GM18507 (cell line): ENCODE results near the gene NEAT1.

Experiments used
- DNase-seq: peaks from one replicate; pipeline ENCODE4 v3.0.0; 2011; ENCODE audit warnings: low read depth; ENCODE audit not compliant: insufficient read length; ENCODE audit errors: extremely low spot score
- FAIRE-seq: peaks from 2 replicates; lab custom pipeline; 2011; peaks lifted over from hg19 to GRCh38; lab: Jason Lieb, UNC

Gene NEAT1

DNA sequence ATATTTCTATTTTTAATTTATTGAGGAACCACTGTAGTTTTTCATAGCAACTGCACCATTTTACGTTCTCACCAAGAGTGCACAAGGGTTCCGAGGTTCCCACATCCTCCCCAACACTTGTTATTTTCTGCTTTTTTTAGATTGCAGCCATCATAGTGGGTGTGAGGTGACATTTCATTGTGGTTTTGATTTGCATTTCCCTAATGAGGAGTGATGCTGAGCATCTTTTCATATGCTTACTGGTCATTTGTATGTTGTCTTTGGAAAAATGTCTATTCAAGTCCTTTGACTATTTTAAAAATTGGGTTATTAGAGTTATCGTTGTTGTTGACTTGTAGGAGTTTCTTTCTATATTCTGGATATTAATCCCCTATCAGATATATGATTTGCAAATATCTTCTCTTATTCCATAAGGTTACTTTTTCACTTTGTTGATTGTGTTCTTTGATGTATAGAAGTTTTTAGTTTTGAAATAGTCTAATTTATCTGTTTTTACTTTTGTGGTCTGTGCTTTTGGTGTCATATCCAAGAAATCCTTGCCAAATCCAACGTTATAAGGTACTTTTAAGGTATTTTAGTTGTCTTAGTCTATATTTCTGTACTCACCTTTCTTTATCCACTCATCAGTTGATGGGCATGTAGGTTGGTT is 9.0 kb downstream of the NEAT1 start:
- FAIRE-seq (peak; percentile 88), DNase-seq (no peak)

- DNase-seq (no peak), FAIRE-seq (no peak)
These were observed 9.6 kb downstream of the NEAT1 start for GRCh38 chr11:65432100-65432650.

GRCh38 chr11:65432686-65433582 is 10.3 kb downstream of the NEAT1 start:
- peak; percentile 56 for FAIRE-seq
- DNase-seq, result no peak

- no peak for FAIRE-seq
- DNase-seq, result no peak
These were observed 11.1 kb downstream of the NEAT1 start for GRCh38 chr11:65433657-65434056.

- no peak for FAIRE-seq
- no peak for DNase-seq
These were observed 11.6 kb downstream of the NEAT1 start for GRCh38 chr11:65434057-65434666.

DNA sequence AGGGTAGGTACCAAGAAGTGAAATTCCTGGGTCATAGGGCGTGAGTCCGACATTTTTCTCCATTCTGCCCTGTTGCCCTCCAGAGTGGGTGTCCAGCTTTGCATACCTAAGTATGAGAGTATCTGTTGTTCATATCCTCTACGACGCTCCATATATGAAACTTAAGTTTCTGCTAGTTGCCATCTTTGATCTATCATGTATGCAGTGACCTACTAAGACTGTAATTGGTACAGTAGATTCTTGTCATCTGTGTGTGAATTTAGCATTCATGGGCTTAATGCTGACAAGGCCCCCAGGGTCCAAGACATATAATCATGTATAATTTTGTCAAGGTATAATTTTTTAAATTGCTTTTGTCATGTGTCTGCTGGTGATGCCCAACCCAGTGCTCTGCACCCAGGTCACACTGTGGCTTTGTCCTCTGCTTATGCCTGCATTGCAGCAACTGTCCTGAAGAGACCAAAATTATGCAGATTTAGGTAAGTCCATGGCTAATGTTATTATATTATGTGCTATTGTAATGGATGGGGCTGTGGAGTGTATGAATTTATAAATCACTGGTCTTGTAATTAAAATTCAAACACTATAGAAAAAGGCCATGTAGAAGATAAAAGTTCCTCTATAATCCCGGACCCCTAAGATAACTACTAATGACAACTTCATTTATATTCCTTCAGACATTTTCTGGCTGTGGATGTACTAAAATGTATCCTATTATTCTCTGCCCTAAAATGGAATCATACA is 12.2 kb downstream of the NEAT1 start:
- FAIRE-seq (no peak), DNase-seq (no peak)

DNA sequence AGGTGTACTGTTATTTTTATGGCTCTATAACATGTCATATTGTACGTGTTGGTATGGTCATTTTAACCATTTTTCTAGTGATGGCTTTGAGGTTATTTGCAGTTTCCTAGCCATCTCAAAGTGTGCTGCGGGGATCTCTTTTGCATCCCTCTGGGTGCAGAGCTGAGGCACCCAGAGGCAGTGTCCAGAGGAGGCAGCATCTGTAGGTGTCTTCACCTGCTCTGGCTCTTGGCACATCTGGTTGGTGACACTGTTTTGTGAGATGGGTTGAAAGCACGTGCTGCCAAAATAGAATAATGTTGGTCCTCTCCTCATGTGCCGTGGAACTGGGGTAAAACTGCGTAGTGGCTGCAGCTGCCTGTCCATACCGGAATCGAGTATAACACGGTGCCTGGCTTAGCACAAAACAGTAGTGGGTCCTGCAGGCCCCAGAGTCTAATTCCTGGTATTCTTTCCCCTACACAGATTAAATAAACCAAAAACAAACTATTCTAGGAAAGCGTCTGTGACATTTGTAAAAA is 12.9 kb downstream of the NEAT1 start:
- FAIRE-seq (no peak), DNase-seq (no peak)

- DNase-seq (no peak), FAIRE-seq (no peak)
These were observed 13.4 kb downstream of the NEAT1 start for GRCh38 chr11:65435981-65436411.

- DNase-seq (no peak), FAIRE-seq (no peak)
These were observed 13.9 kb downstream of the NEAT1 start for GRCh38 chr11:65436412-65437032.

DNA sequence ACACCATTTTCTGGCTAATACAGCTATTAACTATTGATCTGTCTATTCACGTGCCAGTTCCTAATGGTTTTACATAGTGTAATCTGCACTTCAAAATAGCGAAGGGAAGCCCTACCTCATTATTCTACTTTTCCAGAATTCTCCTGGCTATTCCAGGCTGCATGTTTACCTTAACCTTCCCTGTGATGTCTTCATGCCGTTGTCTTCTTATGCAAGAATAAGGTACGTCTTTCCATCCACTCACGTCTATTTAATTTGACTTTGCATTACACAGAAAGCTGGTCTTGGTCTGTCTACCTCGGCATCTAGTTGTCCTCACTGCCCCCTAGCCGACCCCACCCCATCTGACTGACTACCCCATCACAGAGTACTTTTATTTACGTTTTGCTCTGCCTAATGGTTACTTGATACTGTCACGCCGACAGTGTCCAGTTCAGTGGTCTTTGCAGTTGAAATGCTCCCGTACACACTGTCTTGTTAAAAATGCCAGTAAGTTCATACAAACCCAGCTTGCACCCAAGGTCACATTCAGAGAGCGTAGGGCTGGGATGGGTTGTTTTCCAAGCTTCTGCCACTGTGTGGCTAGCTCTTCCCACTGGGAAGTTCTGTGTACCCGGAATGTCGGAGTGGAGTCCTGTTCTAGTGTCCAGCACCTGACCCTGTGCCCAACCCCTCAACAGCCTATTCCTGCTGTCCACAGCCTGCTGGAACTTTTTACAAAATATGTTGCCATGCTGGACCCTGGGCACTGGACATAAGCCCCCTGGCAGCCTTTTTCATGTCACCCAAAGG is 15.0 kb downstream of the NEAT1 start:
- no peak for FAIRE-seq
- no peak for DNase-seq

GRCh38 chr11:65438257-65439151 is 15.9 kb downstream of the NEAT1 start:
- no peak for FAIRE-seq
- DNase-seq, result no peak

- DNase-seq (no peak), FAIRE-seq (no peak)
These were observed 17.0 kb downstream of the NEAT1 start for GRCh38 chr11:65439331-65440181.

- FAIRE-seq, result peak; percentile 91
These were observed 18.4 kb downstream of the NEAT1 start for GRCh38 chr11:65440831-65441499.

DNA sequence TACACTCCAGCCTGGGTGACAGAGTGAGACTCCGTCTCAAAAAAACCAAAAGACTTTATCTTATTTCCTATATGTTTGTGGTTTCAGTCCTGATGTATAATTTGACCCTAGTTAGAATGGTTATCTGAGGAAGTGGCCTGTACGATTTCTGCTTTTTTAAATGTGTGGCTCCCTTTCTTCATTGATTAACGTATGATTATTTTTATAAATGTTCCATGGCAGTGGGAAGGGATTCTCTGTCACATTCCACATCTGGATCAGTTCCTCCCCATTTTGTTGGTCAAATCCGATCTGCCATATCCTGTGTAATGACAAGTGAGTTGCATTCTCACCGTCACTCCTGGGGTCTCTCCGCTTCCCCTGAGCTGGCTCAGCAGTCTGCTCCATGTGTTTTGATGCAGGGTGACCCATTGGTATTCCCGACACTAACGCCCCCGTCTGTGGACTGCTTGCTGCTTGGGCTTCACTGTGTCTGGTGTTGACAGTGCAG is 20.3 kb downstream of the NEAT1 start:
- FAIRE-seq, result no peak
- no peak for DNase-seq

More at GRCh38 chr11:65440831-65441499, 18.4 kb downstream of the NEAT1 start:
- no peak for DNase-seq

DNA sequence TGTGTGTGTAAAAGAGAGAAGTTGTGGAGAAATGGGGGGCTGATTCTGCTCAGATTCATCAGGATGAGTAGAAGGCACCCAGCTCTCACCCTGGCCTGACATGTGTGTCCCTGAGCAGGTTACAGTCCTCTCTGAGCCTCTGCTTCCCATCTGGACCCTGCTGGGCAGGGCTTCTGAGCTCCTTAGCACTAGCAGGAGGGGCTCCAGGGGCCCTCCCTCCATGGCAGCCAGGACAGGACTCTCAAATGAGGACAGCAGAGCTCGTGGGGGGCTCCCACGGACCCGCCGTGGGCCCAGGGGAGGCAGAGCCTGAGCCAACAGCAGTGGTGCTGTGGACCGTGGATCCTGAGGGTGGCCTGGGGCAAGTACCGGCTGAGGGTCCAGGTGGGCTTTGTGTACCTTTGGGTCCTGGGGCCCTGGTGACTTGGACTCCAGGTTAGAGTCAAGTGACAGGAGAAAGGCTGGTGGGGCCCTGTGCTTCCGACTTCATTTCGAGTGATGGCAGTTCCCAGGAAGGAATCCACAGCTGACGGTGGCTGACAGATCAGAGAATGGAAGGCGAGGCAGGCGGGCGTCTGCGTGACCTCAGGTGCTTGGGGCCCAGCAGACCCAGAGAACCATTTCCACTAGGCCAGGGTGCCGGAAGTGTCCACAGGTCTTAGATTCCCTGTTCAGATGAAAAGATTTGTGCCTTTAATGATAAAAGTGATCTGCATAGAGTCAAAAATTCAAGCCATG is 21.9 kb downstream of the NEAT1 start:
- DNase-seq (no peak), FAIRE-seq (no peak)
